Natural killer cell treated with Interleukin-12 subunit alpha and Interleukin-12 subunit beta and Interleukin-15 and Interleukin-18, amount 100 ng/mL, for 72 hours (primary cell): ENCODE results near the gene TMPRSS9. TPM values are rescaled to one million over a fixed set of nuclear protein-coding genes. Genes with fewer than 3 reads are reported as not detected.

Experiments used
- ATAC-seq, 2 donors: fragments of 150-1000 bp; cut with Tn5 transposase in 1 of 2; sonication (Bioruptor Pico), chemical (Tn5 transposase) in 1 of 2; 2 replicates each; pipeline ENCODE4 v1.10.0; 2021
- DNase-seq: peaks from one replicate; pipeline ENCODE4 v3.0.0; 2022; ENCODE audit warnings: low spot score
- H3K27ac Mint-ChIP-seq, 2 donors: 1 replicate in 1 of 2; 2 replicates in 1 of 2; pipeline ENCODE4 v1.8.0; 2022; ENCODE audit warnings: mixed read lengths in 2 of 2, mild to moderate bottlenecking in 1 of 2, moderate library complexity in 1 of 2
- H3K27me3 Mint-ChIP-seq, 2 donors: 1 replicate in 1 of 2; 2 replicates in 1 of 2; pipeline ENCODE4 v1.8.0; 2022; ENCODE audit warnings: mixed read lengths in 2 of 2
- H3K36me3 Mint-ChIP-seq: one replicate; pipeline ENCODE4 v1.8.0; 2022; ENCODE audit warnings: mixed read lengths
- H3K4me1 Mint-ChIP-seq, 2 donors: 1 replicate in 1 of 2; 2 replicates in 1 of 2; pipeline ENCODE4 v1.8.0; 2022; ENCODE audit warnings: low read depth in 2 of 2, mixed read lengths in 2 of 2, mild to moderate bottlenecking in 1 of 2
- H3K4me3 Mint-ChIP-seq: one replicate; pipeline ENCODE4 v1.8.0; 2022; ENCODE audit warnings: mixed read lengths
- H3K9me3 Mint-ChIP-seq: 2 replicates; pipeline ENCODE4 v1.8.0; 2022; ENCODE audit warnings: mixed read lengths
- total RNA-seq, 2 donors: library from RNA; stranded (reverse); gene quantifications; one replicate each; pipeline ENCODE4 v1.2.3, GENCODE V29; 2022

TMPRSS9 gene
- total RNA-seq, 2 donors from 2014 or later = not detected

GRCh38 chr19:2353887-2354592, 6.0 kb upstream of the TMPRSS9 start:
- DNase-seq (no peak), ATAC-seq (no peak)
- H3K27ac Mint-ChIP-seq = no peak overlapping the region
- peaks cover 0 to 3% of the 10 kb centered on the region in 2 donors for H3K4me1 Mint-ChIP-seq
- H3K9me3 Mint-ChIP-seq = no peaks in the 10 kb centered on the region
- no peaks in the 10 kb centered on the region for H3K36me3 Mint-ChIP-seq
- H3K27me3 Mint-ChIP-seq = no peaks in the 10 kb centered on the region
- no peak overlapping the region for H3K4me3 Mint-ChIP-seq

GRCh38 chr19:2354670-2355069, 5.4 kb upstream of the TMPRSS9 start:
- Mint-ChIP-seq H3K27ac (no peak overlapping the region), H3K4me1 (peaks cover 0 to 3% of the 10 kb centered on the region in 2 donors), H3K36me3 (no peaks in the 10 kb centered on the region), H3K9me3 (no peaks in the 10 kb centered on the region), H3K27me3 (no peaks in the 10 kb centered on the region), H3K4me3 (no peak overlapping the region)
- ATAC-seq = no peak
- DNase-seq = no peak

GRCh38 chr19:2355168-2356035, 4.7 kb upstream of the TMPRSS9 start:
- Mint-ChIP-seq H3K4me3 (no peak overlapping the region), H3K27me3 (peaks cover under 1% of the 10 kb centered on the region in 2 donors)

GRCh38 chr19:2356036-2356646, 3.9 kb upstream of the TMPRSS9 start:
- ATAC-seq (no peak), DNase-seq (no peak)
- H3K27me3 Mint-ChIP-seq = peaks cover 5 to 6% of the 10 kb centered on the region in 2 donors
- no peak overlapping the region for H3K4me3 Mint-ChIP-seq
- H3K4me1 Mint-ChIP-seq = peaks cover 0 to 3% of the 10 kb centered on the region in 2 donors
- H3K27ac Mint-ChIP-seq = no peak overlapping the region
- H3K9me3 Mint-ChIP-seq = no peaks in the 10 kb centered on the region
- H3K36me3 Mint-ChIP-seq = no peaks in the 10 kb centered on the region

More at GRCh38 chr19:2355168-2356035, 4.7 kb upstream of the TMPRSS9 start:
- no peak overlapping the region for H3K27ac Mint-ChIP-seq
- peaks cover 0 to 3% of the 10 kb centered on the region in 2 donors for H3K4me1 Mint-ChIP-seq
- no peaks in the 10 kb centered on the region for H3K9me3 Mint-ChIP-seq
- no peaks in the 10 kb centered on the region for H3K36me3 Mint-ChIP-seq
- DNase-seq = no peak
- no peak for ATAC-seq

GRCh38 chr19:2357279-2358206, 2.5 kb upstream of the TMPRSS9 start:
- ATAC-seq (no peak), DNase-seq (no peak)
- peaks cover 5 to 6% of the 10 kb centered on the region in 2 donors for H3K27me3 Mint-ChIP-seq
- no peak overlapping the region for H3K27ac Mint-ChIP-seq
- H3K36me3 Mint-ChIP-seq = no peaks in the 10 kb centered on the region
- H3K4me1 Mint-ChIP-seq = peaks cover 0 to 3% of the 10 kb centered on the region in 2 donors
- no peak overlapping the region for H3K4me3 Mint-ChIP-seq
- no peaks in the 10 kb centered on the region for H3K9me3 Mint-ChIP-seq

GRCh38 chr19:2358548-2359173, 1.4 kb upstream of the TMPRSS9 start:
- Mint-ChIP-seq H3K27me3 (peaks cover 5 to 6% of the 10 kb centered on the region in 2 donors), H3K36me3 (no peaks in the 10 kb centered on the region), H3K4me1 (peaks cover 0 to 3% of the 10 kb centered on the region in 2 donors), H3K4me3 (no peak overlapping the region), H3K27ac (no peak overlapping the region), H3K9me3 (no peaks in the 10 kb centered on the region)
- no peak for ATAC-seq
- no peak for DNase-seq

GRCh38 chr19:2360833-2361232, 768 bp downstream of the TMPRSS9 start:
- no peaks in the 10 kb centered on the region for H3K9me3 Mint-ChIP-seq
- no peaks in the 10 kb centered on the region for H3K36me3 Mint-ChIP-seq
- no peak overlapping the region for H3K27ac Mint-ChIP-seq
- ATAC-seq (no peak), DNase-seq (no peak)
- H3K4me3 Mint-ChIP-seq = no peak overlapping the region
- H3K27me3 Mint-ChIP-seq = peaks cover 10 to 12% of the 10 kb centered on the region in 2 donors
- peaks cover 0 to 3% of the 10 kb centered on the region in 2 donors for H3K4me1 Mint-ChIP-seq

GRCh38 chr19:2361246-2362045, 1.4 kb downstream of the TMPRSS9 start:
- ATAC-seq (no peak), DNase-seq (no peak)
- Mint-ChIP-seq H3K9me3 (no peaks in the 10 kb centered on the region), H3K4me3 (no peak overlapping the region), H3K27me3 (peaks cover 10 to 12% of the 10 kb centered on the region in 2 donors), H3K27ac (no peak overlapping the region), H3K36me3 (no peaks in the 10 kb centered on the region), H3K4me1 (peaks cover 0 to 3% of the 10 kb centered on the region in 2 donors)

GRCh38 chr19:2362046-2362969, 2.2 kb downstream of the TMPRSS9 start:
- peaks cover 0 to under 1% of the 10 kb centered on the region in 2 donors for H3K4me1 Mint-ChIP-seq
- H3K9me3 Mint-ChIP-seq = no peaks in the 10 kb centered on the region
- no peak overlapping the region for H3K27ac Mint-ChIP-seq
- H3K36me3 Mint-ChIP-seq = no peaks in the 10 kb centered on the region
- H3K27me3 Mint-ChIP-seq = peaks cover 10 to 12% of the 10 kb centered on the region in 2 donors
- H3K4me3 Mint-ChIP-seq = no peak overlapping the region
- ATAC-seq = no peak
- DNase-seq = no peak

GRCh38 chr19:2362970-2363300, 2.9 kb downstream of the TMPRSS9 start:
- DNase-seq = no peak
- no peak overlapping the region for H3K27ac Mint-ChIP-seq
- H3K4me1 Mint-ChIP-seq = no peaks in the 10 kb centered on the region

GRCh38 chr19:2363419-2363818, 3.4 kb downstream of the TMPRSS9 start:
- DNase-seq (no peak), ATAC-seq (no peak)
- no peaks in the 10 kb centered on the region for H3K36me3 Mint-ChIP-seq
- H3K27me3 Mint-ChIP-seq = peaks cover 12 to 14% of the 10 kb centered on the region in 2 donors
- H3K27ac Mint-ChIP-seq = no peak overlapping the region
- no peaks in the 10 kb centered on the region for H3K9me3 Mint-ChIP-seq
- peaks cover 0 to 3% of the 10 kb centered on the region in 2 donors for H3K4me1 Mint-ChIP-seq
- H3K4me3 Mint-ChIP-seq = no peak overlapping the region

More at GRCh38 chr19:2362970-2363300, 2.9 kb downstream of the TMPRSS9 start:
- no peaks in the 10 kb centered on the region for H3K36me3 Mint-ChIP-seq
- ATAC-seq = no peak
- H3K9me3 Mint-ChIP-seq = no peaks in the 10 kb centered on the region
- peaks cover 10 to 12% of the 10 kb centered on the region in 2 donors for H3K27me3 Mint-ChIP-seq
- H3K4me3 Mint-ChIP-seq = no peak overlapping the region
